Left hindlimb (tissue), 1 donor: Measurements from ENCODE around the gene MYO1E.
"Not testable (repeated sequence)": the region's sequence is repeated elsewhere in the genome, so short reads cannot be mapped to it uniquely, and the experiment has no call there.

Experiments used
- DNase-seq: peaks from one replicate; pipeline ENCODE4 v3.0.0-alpha.2; 2018

Gene MYO1E

DNA sequence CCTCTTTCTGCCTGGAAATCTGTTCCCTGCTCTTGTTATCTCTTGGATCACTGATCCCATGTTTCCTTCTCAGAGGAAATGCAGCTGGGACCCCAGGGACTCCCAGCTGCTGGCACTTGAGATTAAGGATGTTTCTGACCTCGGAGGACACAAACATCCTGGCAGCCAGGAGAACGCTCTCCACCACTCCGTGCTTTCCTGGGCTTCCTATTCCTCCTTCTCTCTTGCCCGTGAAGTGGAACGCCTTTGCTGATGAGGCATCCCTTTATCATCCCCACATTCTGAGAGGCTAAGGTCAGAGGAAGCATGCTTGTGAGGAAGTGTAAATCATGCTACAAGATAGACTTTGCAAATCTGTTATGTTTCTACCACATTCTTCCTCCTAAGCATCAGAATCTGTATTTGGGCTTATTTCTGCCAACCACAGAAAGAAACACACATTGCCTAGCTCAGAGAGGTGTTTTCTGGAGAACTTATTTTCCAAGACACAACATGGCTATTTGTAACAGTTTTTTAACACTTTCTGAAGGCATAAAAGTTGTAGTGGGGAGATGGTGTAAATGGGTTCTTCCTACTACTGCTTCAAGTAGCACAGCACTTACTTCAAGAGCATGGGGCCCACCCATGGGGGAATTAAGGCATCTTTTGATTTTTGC is 191.6 kb downstream of the MYO1E start:
- DNase-seq = no peak

DNA sequence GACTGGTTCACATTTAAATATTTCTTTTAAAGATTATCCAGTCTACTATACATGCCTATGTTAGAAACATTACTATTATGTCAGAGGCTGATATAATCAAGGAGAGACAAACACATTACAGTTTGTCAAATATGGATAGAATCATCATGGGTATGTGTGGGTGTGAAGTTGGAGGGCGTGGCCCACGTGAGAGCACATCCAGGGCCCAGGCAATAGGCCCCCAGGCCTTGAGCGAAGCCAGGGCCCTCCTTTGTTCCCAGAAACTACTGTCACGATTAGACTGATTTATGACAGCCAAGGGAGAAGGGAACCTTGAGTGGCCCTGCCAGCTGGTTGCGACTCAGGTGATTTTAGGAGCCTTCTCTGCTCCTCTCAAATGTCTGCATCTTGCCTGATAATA is 193.0 kb downstream of the MYO1E start:
- DNase-seq = no peak

DNA sequence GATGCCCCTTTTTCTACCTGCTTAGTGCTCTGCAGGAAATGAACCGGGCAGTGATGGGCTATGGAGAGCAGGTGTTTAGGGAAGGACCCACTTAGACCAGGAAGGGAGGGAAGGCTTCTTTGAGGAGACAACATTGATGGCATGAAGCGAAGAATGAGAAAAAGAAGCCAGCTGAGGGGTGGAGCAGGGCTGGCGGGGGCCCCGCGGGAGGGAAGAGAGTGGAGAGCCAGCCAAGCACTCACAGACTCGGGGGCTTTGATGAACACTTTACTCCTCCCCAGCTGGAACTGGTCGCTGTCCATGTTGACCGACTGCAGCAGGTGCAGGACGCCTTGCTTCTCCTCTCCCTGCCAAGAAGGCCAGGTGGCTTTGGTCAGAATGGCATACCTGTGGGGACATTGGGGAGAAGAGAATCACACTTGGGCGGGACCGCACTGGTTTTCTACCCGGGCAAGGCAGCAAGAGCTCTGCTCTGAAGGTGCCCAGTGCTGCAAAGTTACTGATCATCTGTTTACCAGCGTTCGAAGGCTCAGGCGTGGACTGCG is 194.4 kb downstream of the MYO1E start:
- DNase-seq = no peak

DNA sequence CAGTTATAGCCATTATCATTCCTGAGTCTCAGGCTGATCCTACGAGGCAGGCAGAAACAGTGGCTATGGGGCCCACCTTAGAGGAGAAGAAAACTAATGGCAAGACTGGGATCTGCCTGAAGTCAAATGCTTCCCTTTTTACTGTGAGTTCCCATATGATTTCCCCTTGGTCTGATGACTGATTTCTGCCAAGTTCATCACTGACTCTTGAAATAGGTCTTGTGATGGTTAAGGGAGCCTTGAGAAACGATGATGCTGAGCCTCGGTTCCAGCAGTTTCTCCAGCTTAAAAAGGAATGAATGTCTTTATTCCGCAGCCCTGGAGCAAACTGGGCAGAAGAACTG is 195.4 kb downstream of the MYO1E start:
- no peak for DNase-seq

DNA sequence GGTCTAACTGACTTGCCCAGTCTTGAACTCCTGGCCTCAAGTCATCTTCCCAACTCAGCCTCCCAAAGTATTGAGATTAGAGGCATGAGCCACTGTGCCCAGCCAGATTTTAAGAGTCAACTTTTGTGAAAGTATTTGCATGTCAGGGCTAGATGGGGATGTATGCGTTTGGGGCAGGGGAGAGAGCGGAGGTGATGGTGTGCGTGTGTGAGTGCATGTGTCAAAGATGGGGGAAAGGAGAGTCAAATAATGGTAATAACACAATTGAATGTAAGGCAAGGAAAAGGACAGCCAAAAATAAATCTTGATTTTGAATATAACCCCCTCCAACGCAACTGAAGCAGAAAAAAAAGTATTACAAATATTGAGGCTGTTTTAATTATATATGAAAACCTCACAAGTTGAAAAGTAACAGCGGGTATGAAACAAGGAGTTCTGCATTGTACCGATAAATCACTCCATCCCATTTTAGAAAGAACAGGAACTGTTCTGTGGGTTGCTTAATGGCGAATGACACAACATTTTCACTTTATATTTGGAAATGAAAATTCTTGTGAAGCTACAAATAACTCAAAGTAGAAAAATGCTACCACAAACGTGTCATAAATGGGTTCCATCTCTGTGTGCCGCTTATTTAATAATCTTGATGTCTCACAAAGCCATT is 195.9 kb downstream of the MYO1E start:
- DNase-seq = no peak

DNA sequence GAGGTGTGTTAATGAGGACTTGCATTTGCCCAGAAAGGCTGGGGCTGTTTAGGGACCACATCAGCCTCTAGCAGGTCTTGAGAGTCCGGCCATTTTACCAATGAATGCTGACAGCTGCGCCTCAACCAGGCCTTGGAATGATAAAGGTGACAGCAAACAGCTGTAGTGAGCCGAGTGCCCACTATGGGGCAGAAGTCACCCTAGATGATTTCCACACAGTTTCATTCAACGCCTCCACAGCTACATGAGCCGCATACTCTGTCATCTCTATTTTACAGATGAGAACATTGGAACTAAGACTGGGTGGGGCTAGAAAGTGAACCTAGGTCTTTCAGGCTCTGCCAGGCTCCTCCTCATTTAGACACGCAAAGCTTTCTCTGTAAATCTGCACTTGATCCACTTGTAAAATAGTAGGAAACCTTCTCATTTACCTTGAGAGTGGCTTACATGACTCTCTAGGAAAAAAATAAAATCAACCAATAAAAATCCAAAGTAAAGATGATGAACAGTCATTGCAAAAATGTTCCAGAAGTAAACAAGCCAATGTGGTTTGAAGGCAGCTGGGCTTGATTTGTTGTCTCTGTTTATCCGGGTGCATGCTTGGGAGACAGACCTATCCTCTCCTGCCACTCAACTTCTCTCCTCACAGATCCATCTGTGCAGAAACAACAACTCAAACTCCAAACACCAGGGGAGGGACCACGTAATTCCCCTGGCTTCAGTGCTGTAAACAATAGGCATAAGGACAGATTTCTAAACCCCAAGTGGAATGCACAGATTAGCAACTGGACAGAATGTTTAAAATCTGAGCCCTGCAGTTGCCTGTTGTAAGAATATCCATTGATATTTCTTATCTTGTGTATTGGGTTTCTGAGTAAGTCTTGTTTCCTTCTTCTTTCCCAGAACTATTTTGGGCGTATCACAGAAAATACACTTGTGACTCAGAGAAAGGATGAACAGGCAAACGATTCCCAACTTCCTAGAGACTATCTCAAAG is 197.5 kb downstream of the MYO1E start:
- peak; percentile 58 for DNase-seq

DNA sequence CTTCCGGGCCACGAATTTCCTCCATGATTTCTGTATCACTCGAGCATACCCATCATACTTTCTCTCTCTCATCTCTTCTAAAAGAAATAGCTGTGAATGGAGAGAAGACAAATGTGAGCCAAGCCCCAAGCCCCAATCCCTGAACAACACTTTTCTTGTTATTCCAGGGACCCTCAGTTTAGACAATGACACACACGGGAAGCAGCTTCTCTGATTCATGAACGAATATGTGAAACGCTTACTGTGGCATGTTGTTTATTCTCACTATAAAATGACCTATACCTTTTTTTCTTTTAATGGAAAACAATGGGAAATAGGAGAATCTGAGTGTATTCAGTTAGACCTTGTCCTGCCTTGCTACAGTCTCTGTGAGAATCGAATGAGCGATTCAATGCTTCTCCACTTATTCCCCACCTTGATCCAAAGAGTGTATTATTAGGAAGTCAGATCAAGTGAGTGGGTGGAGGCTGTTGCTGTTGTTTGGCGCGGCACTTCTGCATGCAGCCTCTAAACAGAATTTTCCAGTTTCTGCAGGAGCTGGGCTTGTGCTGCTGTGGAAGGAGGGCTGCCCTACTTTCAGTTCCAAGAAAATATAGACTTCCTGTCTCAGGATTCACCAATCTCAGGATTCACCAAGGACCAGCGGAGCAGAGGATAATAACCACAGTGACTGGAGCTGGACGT is 198.4 kb downstream of the MYO1E start:
- no peak for DNase-seq

DNA sequence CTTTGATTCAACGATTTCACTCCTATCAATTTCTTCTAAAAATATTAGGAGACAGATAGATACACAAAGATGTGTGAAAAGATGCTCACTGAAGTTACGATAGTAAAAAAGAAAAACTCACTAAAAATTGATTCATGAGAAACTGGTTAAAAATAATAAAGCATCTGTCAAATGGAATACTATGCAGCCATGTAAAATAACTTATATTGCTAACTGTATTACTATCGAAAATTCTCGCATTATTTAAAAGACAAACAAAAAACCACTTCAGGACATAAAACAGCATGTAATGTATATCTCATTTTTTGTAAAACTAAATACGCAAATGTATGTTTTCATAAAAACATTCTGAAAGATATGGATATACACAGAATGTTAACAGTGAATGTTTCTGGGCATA is 199.5 kb downstream of the MYO1E start:
- no peak for DNase-seq

DNA sequence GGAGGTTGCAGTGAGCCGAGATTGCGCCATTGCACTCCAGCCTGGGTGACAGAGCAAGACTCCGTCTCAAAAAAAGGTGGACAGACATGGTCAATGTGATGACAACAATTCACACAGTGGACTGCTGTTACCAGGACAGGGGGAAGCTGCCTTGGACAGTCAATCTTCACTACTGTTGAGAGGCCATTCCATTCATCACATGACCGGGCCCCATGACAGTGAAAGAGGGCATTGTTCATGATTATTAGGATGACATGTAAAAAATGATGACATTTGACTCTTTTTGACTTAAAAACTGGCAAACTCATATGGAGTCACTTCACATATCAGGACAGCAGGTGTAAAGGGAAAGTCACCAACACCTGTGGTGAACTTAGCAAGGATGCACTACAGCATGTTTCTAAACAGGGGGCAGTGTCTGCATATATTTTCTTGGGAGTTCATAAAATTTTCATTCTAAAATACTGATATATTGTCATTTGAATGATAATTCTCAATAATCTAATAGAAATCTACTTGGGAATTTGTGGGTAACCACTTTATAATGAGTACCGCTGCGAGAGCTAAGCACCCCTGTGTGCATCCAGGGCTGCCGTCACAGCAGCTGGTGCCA is 200.3 kb downstream of the MYO1E start:
- no peak for DNase-seq

DNA sequence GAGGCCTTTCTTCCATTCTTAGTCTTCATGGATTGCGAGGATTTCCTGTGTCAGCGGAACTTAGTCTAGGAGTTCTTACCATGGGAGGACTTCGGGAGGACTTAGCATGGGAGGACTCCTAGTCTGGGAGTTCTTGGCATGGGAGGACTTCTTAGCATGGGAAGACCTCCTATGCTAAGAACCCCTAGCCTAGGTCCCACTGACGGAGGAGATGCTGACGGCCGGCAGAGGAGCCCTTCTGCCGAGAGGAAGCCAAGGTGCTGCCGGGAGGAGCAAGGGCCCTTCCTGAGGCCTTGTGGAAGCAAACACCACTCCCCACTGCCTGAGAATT is 201.6 kb downstream of the MYO1E start:
- DNase-seq = no peak

DNA sequence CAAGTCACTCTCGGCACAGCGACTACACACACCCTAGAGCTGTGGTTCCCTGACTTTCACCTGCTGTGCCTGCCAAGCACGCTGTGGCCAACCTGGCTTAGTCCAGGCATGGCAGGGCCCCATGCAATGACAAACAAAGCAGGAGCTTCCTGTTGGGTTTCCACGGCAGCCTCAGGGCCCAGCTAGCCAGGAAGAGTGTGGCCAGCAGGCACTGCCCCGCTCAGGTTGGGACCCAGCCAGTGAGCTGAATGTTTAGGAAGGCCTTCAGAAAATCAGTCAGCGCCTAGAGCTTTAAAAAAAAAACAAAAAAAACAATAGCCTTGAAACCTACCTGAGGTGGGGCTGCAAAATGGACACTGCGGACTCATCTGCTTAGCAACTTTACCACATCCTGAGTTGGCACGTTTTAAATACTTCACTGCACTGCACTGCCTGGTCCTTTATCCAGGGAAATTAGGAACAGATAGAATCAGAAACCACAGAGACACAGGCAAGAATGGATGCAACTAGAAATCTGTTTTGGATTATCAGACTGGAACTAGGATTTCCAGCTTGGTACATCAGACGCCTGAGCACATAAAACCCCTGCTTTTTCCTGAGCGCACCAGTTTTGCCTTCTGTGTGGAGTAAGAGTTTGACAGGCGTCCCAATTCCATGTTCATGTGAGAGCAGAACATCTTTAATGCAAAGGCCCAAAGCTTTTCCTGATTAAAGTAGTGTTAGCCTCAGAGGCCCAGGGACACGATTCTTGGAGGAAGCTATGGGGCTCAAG is 202.2 kb downstream of the MYO1E start:
- peak; percentile 52 for DNase-seq

DNA sequence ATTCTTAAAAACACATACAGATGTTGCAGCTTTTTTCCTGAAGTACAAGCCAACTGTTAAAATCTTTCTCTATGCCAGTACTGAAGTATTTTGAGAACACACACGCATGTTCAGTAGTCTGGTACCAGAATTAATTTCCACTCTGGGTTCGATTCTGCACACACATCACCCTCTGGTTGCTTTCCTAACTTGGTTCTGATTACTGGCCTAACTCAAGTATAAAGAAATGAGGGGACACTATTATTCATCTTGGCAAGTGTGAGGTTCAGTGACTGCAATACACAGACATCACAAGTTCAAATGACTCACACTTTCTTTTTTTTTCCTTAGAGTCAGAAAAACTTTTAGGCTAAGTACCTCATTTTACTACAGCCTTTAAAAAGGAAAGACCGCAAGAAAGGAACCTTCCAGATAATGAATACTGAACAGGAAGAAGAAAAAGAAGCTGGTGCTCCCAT is 203.4 kb downstream of the MYO1E start:
- DNase-seq = no peak

DNA sequence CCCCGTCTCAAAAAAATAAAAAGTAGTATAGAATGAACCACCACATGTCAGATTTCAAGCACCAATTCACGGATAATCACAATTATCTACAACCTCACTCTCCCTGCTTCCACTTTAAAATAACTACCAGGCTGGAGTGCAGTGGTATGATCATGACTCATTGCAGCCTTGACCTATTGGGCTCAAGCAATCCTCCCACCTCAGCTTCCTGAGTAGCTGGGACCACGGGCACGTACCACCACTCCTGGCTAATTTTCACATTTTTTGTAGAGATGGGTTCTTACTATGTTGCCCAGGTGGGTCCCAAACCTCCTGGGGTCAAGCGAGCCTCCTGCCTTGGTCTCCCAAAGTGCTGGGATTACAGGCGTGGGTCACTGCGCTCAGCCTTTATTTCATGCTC is 204.1 kb downstream of the MYO1E start:
- no peak for DNase-seq

DNA sequence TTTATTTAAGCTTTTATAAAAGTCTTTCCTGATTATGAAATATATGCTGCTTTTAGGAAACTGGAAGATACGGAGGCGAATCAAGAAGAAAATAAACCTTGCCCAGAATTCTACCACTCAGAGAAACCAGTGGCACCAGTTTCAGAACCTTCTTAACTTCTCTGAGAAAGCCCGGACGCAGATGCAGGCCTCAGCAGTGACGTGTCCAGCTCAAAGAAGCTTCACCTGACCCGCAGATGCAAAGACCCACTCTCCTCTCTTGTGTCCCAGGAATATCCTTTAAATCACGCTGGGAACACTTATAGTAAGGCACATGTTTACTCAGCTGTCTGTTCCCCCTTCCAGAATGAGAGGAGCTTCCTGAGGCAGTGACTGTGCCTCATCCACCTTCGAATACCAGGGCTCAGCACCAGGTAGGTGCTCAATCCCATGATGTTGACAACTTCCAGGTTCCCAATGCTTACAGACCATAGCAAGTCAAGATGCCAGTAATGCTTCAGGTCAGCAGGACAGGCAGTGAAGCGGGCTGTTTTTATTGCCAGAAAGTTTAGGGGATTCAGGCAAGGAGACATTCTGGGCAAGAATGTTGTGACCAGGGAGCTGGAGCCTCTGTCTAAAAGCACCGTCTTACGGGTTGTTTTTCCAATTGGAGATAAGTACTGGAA is 205.9 kb downstream of the MYO1E start:
- DNase-seq = no peak

DNA sequence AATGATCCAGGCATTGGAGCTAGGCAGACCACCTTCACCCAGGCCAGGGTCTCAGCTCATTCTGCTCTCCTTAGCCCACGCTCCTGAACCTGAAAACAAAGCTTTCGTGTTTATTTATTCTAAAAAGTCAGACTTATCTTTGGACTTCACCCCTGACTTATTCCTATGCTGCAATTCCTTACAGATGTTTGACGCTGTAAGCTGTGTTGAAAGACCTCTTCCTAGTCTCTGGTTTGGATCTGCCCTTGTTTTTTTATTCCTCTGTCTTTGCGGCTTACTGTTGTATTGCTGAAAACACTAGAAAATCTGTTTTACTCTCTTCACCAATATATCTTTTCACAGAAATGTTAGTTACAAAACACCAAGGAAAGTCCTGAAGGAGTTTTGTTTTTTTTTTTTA is 206.5 kb downstream of the MYO1E start:
- no peak for DNase-seq

DNA sequence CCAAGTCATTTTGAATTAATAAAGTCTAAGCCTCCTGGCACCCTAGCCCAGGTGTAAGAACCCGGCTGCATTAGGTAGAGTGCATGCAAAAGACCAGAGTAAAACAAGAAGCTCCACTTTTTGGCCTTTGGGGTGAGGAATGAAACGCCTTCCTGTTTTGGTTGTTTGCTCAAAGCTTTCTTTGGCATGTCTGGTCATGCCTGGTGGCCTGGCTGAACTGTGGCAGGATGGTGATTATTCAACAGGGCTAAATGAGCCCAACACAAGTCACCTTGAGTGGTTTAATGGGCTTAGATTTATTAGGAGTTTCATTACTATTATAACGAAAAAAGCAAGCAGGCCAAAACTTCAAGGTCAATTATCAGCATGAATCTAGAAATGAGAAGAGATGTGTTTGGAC is 206.9 kb downstream of the MYO1E start:
- no peak for DNase-seq

DNA sequence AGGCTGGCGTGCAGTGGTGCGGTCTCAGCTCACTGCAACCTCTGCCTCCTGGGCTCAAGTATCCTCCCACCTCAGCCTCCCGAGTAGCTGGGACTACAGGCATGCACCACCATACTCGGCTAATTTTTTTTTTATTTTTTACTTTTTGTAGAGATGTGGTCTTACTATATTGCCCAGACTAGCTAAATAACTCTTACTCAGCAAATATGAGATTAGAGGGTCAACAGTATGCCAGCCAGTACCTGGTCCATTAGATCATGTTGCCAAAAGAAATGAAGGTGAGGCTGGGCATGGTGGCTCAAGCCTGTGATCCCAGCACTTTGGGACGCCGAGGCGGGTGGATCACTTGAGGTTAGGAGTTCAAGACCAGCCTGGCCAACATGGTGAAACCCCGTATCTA is 210.6 kb downstream of the MYO1E start:
- DNase-seq = not testable (repeated sequence)

DNA sequence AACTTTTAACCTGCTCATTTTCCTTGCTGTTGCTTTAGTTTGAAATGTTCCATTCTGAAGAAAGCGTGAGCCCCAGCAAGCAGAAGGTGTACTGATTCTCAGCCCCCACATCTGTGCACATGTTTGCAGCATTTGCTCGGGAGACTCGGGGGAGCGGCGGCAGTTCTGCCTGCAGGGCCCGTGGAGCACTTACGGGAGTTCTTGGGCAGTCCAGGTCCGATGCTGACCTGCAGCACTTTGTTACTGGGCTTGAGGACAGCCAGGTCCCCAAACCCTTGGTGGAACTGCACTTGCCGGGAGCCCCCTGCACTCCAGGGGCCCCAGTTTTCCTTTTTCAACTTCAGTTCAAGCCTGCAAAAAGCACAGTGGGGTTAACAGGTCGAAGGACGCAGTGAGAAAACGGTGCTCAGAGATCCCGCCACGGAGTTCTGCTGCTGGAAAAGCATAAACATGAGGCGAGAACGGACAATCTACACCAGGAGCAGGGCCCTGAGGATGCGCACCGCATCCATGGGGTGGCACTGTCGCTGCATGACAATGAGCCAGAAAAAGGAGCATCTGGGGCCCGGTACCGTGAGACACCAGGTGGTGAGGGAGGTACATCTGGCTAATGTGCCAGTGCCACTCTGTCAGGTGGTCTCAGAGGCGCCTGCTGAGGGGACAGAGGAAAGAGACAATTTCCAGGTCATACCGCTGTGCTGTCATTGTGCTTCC is 211.6 kb downstream of the MYO1E start:
- no peak for DNase-seq

DNA sequence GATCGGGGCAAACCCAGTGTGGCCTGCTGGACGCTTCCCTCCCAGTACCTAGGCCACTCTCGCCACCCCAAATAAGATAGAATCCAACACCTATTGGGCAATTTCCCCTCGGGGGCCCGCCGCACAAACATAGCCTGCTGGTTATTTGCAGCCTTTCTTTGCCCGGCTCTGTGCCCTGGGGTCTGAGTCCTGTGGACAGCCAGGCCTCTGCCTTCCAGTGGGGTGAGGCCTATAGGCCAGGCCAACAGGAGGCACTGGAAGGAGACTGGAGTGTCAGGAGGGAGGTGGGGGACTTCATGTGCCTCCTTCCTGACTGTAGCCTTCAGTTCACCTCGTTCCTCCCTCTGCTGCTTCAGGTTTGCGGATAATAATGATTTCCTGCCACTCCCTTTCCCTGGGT is 213.5 kb downstream of the MYO1E start:
- DNase-seq = no peak

DNA sequence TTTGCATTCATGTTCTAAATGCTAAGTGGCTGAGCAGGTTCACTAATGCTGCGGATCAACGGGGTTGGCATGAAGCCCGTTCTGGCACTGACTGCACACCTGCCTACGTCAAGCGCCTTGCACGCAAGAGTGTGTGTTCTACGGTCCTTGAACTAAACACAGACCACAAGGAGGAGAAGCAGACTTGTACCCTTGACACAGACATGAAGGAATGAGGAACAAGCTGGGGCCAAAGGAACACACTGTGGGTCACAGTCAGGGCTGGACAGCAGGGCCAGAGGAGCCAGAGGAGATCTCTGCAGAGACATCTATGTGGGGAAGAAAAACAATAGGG is 214.0 kb downstream of the MYO1E start:
- no peak for DNase-seq
